OCI-M1 (cell line): ENCODE measurements around the gene CFAP100.

Experiments
- DNase-seq: peaks from one replicate; lab custom pipeline; 2025; lab: John Stamatoyannopoulos, UW

CFAP100 gene

DNA sequence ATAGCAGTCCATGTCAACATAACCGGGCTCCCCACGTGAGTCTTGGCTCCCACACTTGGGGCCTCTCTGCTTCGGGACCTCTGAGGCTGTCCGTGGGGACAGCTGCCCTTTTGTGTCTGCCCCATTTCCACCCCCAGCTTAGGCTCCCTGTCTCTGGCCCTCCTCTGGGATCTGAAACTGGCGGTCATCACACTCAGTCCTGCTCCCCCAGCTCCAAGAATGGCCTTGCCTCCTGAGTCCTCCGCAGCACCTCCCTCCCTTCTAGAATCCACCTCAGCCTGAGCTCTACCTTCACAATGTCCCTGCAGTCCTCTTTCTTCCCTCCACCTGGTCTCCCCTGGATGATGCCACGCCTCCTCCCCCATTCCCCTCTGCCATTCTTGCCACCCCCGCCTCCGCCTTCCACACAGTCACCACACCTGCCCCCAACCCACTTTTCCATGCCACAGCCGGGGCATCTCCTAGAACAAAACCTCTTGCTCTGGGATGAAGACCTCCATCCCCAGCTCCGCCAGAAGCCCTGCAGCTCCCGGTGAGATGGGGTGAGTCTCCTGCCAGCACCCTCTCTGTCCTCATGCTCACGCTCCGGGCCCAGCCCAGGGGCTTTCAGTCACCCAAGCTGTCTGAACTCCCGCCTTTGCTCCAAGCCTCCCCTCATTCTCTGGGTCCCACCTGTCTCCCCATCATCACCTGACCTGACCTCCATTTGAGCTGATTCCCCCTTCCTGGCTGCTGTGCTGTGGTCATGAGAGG, 88.0 kb downstream of the CFAP100 start:
- no peak for DNase-seq

DNA sequence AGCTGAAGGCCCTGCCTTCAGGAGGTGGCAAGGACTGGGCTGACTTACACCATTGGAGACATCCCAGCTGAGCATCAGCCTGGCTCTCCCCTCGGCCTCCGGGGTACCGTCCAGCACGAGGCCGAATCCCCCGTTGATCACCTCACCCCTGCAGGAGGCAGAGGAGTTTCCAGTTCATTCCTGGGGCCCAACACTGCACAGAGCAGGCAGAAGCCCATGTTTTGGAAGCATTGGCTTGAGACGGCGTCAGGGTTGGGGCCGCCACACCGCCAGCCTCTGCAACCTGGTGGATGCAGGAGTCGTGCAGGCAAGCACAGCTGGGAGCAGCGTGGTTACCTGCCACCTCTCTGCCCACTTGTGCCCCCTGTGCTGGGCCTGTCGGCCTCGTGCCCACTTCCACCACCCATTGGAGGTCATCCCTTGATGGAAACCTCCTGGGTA, 88.6 kb downstream of the CFAP100 start:
- DNase-seq: no peak

DNA sequence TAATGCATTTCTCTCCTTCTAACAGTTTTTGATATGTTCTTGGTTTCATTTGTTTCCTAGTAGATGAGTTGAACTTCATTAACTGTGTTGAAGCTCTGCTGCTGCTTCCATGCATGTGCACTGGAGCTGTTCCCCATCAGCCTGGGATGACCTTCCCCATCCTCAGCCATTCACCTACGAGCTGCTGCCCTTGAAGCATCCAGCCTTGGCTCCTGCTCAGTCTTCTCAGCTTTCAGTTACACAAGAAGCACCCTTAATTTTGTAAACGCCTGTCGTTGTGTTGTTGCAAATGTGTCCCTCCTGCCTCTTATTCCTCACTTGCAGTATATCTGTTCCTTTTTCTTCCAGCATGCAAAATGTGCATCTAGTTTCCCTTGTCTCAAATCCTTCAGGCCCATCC, 89.4 kb downstream of the CFAP100 start:
- DNase-seq: no peak

DNA sequence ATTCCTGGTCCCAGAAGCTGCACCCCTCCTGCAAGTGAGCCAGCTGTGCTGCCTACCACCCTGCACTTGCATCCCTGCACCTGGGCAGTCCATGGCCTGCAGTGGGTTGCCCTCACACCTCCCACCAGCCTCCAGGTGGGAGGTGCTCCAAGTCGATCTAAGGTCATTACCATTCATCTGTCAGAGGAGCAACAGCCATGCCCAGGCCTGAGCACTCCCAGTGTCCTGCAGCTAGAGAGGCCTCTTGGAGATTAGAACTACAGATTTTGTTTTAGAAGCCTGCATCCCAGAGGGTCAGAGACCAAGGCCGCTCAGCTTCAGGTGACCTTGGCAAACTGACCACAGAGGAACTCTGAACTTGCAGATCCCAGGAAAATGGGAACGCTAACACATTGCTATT, 90.0 kb downstream of the CFAP100 start:
- no peak for DNase-seq

DNA sequence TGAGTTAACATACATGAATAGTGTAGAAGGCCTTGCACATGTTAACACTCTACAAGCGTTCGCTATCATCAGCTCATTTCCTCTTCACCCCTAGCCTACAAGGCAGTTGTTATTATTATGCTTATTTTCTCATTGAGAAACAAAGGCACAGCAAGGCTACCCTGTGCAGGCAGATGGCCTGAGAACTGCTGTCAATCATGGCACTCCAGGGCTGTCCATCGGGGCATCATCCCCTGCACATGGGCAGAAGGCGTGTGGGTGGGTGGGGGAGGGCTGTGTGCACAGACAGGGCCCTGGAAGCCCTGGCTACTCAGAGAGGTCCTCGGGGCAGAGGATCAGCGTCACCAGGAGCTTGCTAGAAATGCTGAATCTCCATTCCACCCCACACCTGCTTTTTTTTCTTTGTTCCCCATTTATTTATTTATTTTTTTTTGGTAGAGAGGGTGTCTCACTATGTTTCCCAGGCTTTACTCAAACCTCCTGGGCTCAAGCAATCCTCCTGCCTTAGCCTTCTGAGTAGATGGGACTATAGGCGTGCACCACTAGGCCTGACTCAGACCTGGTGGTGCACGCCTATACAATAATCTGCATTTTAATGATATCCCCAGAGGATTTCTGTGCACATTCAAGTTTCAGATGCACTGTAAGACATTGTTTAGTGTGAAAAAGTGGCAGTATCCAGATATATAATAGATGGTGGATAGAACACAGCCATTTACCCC, 90.6 kb downstream of the CFAP100 start:
- DNase-seq: no peak

DNA sequence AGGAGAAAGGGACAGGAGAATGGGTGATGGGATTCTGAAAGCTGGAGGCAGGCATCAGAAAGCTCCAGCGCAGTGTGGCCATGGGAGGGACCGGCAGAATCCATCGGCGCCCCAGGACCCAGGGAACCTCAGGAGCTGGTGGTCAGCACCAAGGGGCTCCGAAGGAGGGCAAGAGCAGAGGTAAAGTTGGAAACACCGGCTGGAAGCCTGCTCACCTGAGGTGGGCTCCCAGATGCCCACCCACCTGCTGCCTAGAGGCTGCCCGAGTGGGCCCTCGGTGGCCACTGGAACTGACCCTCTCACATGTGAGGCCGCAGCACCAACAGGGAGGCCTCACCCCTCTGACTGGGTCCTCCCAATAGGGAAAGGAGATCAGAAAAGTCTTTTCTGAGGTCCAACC, 91.2 kb downstream of the CFAP100 start:
- DNase-seq: no peak
